Sigmoid colon (tissue), 7 donors: ENCODE results near the gene PALM. TPM values are rescaled to one million over a fixed set of nuclear protein-coding genes. Genes with fewer than 3 reads are reported as not detected.

Source experiments
- DNase-seq: peaks from one replicate; pipeline ENCODE4 v3.0.0-alpha.2; 2019
- H3K27ac ChIP-seq, 4 donors: fragments of 200-600 bp; sonication (generic); one replicate each; pipeline ENCODE4 v1.5.1; 2016 to 2019; ENCODE audit warnings: mild to moderate bottlenecking in 1 of 4
- H3K27me3 ChIP-seq, 3 donors: fragments of 200-600 bp; sonication (generic); one replicate each; pipeline ENCODE4 v1.5.1; 2019; ENCODE audit warnings: mild to moderate bottlenecking in 1 of 3
- H3K36me3 ChIP-seq, 4 donors: fragments of 200-600 bp; sonication (generic); one replicate each; pipeline ENCODE4 v1.5.1; 2016 to 2019
- H3K4me1 ChIP-seq, 4 donors: fragments of 200-600 bp; sonication (generic); one replicate each; pipeline ENCODE4 v1.5.1; 2017 to 2019
- H3K4me3 ChIP-seq, 4 donors: fragments of 200-600 bp; sonication (generic); one replicate each; pipeline ENCODE4 v1.5.1; 2017 to 2019; ENCODE audit warnings: mild to moderate bottlenecking in 2 of 4, moderate library complexity in 1 of 4
- H3K9me3 ChIP-seq, 4 donors: fragments of 200-600 bp in 3 of 4; sonication (generic) in 3 of 4; one replicate each; pipeline versions ENCODE4 v1.5.1 to v1.6.1; 2013 to 2019
- CTCF ChIP-seq, 4 experiments: fragments of 450-650 bp in 3 of 4; fragments of 200-600 bp in 1 of 4; IDR thresholded peaks; one replicate each; pipeline ENCODE4 v1.5.1; 2016 to 2019; ENCODE audit warnings: antibody characterized with exemption in 4 of 4, mild to moderate bottlenecking in 3 of 4, moderate library complexity in 2 of 4
- EP300 ChIP-seq, 4 donors: sonication (generic); formaldehyde crosslinking; IDR thresholded peaks; one replicate each; pipeline ENCODE4 v1.6.1; 2017; ENCODE audit warnings: antibody characterized with exemption in 4 of 4
- POLR2A ChIP-seq, 2 donors: fragments of 450-650 bp; IDR thresholded peaks; one replicate each; pipeline ENCODE4 v1.6.1; 2016; ENCODE audit warnings: antibody characterized with exemption in 2 of 2, mild to moderate bottlenecking in 2 of 2, moderate library complexity in 2 of 2
- POLR2AphosphoS5 ChIP-seq, 4 donors: sonication (generic); formaldehyde crosslinking; IDR thresholded peaks; one replicate each; pipeline ENCODE4 v1.6.1; 2017; ENCODE audit warnings: antibody characterized with exemption in 4 of 4
- WGBS, 2 donors: extraction: QIAGEN DNeasy Blood & Tissue Kit; methylation state at CpG; one replicate each; pipeline ENCODE4 v1.1.7; 2013; 5-methylcytosine and 5-hydroxymethylcytosine counted together
- intact Hi-C: fragments of 100-400 bp; cut with DNase I; formaldehyde crosslinking; loops from one replicate; pipeline ENCODE4 v1.15.1; 2023
- polyA plus RNA-seq, 3 donors: library from polyadenylated mRNA; stranded (reverse); fragments of 200-250 nt; gene quantifications; one replicate each; pipeline ENCODE4 v1.2.3, GENCODE V29; 2013
- total RNA-seq, 4 donors: library from RNA; depleted of rRNA; stranded (reverse); fragments of >200 nt; gene quantifications; one replicate each; pipeline ENCODE4 v1.1.0, GENCODE V29; 2016
- donor health status: healthy with polysubstance abuse.
- donor health status: Bipolar disorder and iron deficiency.
- donor health status: healthy.

PALM gene
- total and polyA plus RNA-seq, 7 donors: 3.0 to 91.4 (median 30.4) TPM

GRCh38 chr19:687569-688166, 21.1 kb upstream of the PALM start:
- WGBS, 2 donors: 78 to 87% methylated on average over 11 of the region's 11 CpGs
- TF ChIP-seq EP300 (IDR thresholded peaks at IDR 0.05): no peak
- TF ChIP-seq POLR2AphosphoS5 (IDR thresholded peaks at IDR 0.05): no peak
- TF ChIP-seq CTCF (IDR thresholded peaks at IDR 0.05): no peak
- no peak for TF ChIP-seq POLR2A (IDR thresholded peaks at IDR 0.05)
- Histone ChIP-seq H3K36me3 (no peaks in the 10 kb centered on the region), H3K4me1 (no peaks in the 10 kb centered on the region), H3K27me3 (no peaks in the 10 kb centered on the region), H3K27ac (no peak overlapping the region), H3K9me3 (no peaks in the 10 kb centered on the region), H3K4me3 (no peak overlapping the region)
- DNase-seq: no peak
- intact Hi-C loops: no loop called here

GRCh38 chr19:688214-688613, 20.5 kb upstream of the PALM start:
- Histone ChIP-seq H3K36me3 (no peaks in the 10 kb centered on the region), H3K9me3 (no peaks in the 10 kb centered on the region), H3K4me1 (no peaks in the 10 kb centered on the region), H3K4me3 (no peak overlapping the region), H3K27me3 (no peaks in the 10 kb centered on the region), H3K27ac (no peak overlapping the region)
- TF ChIP-seq POLR2AphosphoS5 (IDR thresholded peaks at IDR 0.05): no peak
- TF ChIP-seq EP300 (IDR thresholded peaks at IDR 0.05): no peak
- no peak for TF ChIP-seq POLR2A (IDR thresholded peaks at IDR 0.05)
- TF ChIP-seq CTCF (IDR thresholded peaks at IDR 0.05): no peak
- 56 to 66% methylated on average over 15 of the region's 15 CpGs for WGBS, 2 donors
- intact Hi-C loops: no loop called here
- no peak for DNase-seq

- DNase-seq: no peak
- H3K4me1 ChIP-seq: no peaks in the 10 kb centered on the region
- no peaks in the 10 kb centered on the region for H3K27me3 ChIP-seq
- no peak for TF ChIP-seq CTCF (IDR thresholded peaks at IDR 0.05)
- TF ChIP-seq EP300 (IDR thresholded peaks at IDR 0.05): no peak
- no peak for TF ChIP-seq POLR2A (IDR thresholded peaks at IDR 0.05)
- no peak for TF ChIP-seq POLR2AphosphoS5 (IDR thresholded peaks at IDR 0.05)
- H3K9me3 ChIP-seq: no peaks in the 10 kb centered on the region
- no peaks in the 10 kb centered on the region for H3K36me3 ChIP-seq
- WGBS, 2 donors: 61 to 67% methylated on average over 17 of the region's 17 CpGs
- H3K27ac ChIP-seq: no peak overlapping the region
- no peak overlapping the region for H3K4me3 ChIP-seq
- intact Hi-C loops: no loop called here
Observed at GRCh38 chr19:688992-689391, 19.7 kb upstream of the PALM start.

- Histone ChIP-seq H3K36me3 (no peaks in the 10 kb centered on the region), H3K27ac (no peak overlapping the region), H3K4me3 (no peak overlapping the region), H3K4me1 (no peaks in the 10 kb centered on the region), H3K9me3 (no peaks in the 10 kb centered on the region), H3K27me3 (peaks cover 1 to 6% (median 1%) of the 10 kb centered on the region in 3 donors)
- intact Hi-C loops: no loop called here
- DNase-seq: no peak
- 69 to 75% methylated on average over 18 of the region's 18 CpGs for WGBS, 2 donors
- no peak for TF ChIP-seq POLR2AphosphoS5 (IDR thresholded peaks at IDR 0.05)
- TF ChIP-seq CTCF (IDR thresholded peaks at IDR 0.05): no peak
- TF ChIP-seq POLR2A (IDR thresholded peaks at IDR 0.05): no peak
- no peak for TF ChIP-seq EP300 (IDR thresholded peaks at IDR 0.05)
Observed at GRCh38 chr19:690203-690602, 18.5 kb upstream of the PALM start.
